Fibroblast of pulmonary artery (primary cell): Measurements from ENCODE around the gene RAC2.

Experiments
- DNase-seq: peaks from one replicate; pipeline ENCODE4 v3.0.0-alpha.2; 2010; ENCODE audit warnings: low read depth
- H3K4me3 ChIP-seq: replicated peaks from 2 replicates; pipeline ENCODE4 v1.5.1; 2011; ENCODE audit warnings: low read depth, mild to moderate bottlenecking, control low read depth, low read length, moderate library complexity
- TF ChIP-seq, protein P1 (sequence below): IDR thresholded peaks from 2 replicates; pipeline ENCODE4 v1.5.1; 2011; ENCODE audit warnings: mild to moderate bottlenecking, control low read depth, low read length, inconsistent platforms; ENCODE audit errors: missing control alignments

Gene RAC2

DNA sequence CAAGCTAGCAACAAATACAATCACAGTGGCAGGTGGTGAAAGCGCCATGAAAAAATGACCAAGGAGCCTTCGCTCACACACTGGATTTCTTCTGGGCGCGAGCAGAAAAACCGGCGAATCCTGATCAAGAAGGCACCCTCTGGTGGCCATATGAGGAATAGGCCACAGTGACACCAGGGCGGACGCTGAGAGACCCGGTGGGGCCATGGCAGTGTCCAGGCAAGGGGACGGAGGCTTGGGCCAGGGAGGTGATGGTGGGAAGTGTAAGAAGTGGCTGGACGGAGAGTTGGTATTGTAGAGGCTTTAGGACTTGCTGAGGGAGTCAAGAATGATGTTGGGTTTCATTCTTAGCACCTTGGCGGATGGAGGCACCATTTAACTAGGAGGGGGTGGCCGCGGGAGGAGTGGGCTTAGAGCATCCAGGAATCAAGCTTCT, 16.9 kb upstream of the RAC2 start:
- no peak overlapping the region for H3K4me3 ChIP-seq
- DNase-seq: peak; percentile 65
- TF ChIP-seq, protein P1, sequence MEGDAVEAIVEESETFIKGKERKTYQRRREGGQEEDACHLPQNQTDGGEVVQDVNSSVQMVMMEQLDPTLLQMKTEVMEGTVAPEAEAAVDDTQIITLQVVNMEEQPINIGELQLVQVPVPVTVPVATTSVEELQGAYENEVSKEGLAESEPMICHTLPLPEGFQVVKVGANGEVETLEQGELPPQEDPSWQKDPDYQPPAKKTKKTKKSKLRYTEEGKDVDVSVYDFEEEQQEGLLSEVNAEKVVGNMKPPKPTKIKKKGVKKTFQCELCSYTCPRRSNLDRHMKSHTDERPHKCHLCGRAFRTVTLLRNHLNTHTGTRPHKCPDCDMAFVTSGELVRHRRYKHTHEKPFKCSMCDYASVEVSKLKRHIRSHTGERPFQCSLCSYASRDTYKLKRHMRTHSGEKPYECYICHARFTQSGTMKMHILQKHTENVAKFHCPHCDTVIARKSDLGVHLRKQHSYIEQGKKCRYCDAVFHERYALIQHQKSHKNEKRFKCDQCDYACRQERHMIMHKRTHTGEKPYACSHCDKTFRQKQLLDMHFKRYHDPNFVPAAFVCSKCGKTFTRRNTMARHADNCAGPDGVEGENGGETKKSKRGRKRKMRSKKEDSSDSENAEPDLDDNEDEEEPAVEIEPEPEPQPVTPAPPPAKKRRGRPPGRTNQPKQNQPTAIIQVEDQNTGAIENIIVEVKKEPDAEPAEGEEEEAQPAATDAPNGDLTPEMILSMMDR: peak; percentile 93

DNA sequence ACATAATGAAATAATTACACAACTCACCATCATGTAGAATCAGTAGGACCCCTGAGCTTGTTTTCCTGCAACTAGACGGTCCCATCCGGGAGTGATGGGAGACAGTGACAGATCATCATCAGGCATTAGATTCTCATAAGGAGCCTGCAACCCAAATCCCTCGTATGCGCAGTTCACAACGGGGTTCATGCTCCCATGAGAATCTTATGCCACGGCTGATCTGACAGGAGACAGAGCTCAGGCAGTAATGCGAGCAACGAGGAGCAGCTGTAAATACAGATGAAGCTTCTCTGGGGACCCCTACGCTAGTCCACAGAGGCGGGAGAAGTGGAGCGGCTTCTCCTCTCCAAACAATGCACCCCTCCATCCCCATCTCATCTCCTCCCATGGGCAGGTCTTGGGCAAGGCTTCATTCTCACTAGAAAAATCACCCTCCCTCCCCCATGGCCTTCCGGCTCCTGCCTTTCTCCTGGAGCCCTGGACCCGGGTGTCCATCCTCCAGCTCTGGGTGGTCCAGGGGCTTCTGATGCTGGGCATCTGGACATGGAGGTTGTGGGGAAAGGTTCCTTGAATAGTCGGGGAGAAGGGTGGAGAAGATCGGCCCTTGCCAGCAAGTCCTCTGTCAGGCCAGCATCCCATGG, 16.2 kb upstream of the RAC2 start:
- TF ChIP-seq, protein P1: no peak
- H3K4me3 ChIP-seq: no peak overlapping the region
- no peak for DNase-seq

DNA sequence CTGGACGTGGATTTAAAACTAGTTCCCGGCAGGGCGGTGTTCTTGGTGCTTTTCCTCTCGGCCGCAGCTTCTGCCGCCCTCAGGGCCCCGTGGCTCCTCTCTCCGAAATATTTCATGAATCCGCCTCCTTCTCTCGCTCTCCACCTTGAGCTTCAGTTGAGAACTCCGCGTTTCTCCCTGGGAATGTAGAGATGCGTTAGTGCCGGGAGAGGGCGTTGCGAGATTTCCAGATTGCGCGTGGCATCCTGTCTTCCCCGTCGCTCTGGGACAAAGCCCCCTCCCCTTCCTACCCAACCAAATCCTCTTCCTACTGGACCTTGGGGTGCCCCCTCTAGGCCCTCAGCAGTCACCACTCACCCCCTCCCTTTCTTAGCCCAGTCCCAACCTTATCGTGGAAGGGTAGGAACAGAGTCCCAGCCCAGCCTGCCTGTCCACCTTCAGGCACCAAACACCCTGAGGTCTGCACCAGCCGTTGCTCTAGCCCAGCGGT, 15.5 kb upstream of the RAC2 start:
- TF ChIP-seq, protein P1: peak; percentile 76
- DNase-seq: peak; percentile 72
- H3K4me3 ChIP-seq: peak overlapping the region; percentile 11

DNA sequence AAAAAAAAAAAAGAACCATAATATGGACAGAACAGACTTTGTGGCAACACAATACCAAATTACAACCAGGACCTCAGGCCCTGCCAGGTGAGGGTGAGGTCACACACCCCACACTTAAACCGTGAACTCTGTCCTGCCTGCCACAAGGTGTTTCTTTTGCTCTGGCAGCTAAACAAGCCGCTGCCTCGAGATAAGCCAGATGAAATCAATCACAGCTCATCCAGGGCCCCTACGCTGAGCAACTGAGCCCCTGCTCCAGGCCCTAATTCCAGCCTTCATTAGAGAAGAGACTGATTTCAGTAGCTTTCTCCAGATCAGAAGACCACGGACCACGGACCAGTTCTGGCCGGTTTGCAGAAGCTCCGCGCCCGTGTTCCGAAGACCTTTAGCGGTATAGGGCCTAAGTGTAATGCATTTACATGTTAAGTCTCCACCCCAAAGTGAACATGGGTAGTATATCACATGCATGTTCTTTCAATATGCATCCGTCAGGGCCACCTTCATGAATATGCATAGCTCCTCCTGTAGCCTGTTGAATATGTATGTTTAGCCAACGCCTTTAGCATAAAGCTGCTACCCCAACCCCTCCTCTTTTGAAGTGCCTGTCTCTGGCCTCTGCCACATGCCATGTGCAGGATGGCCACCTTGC, 14.8 kb upstream of the RAC2 start:
- DNase-seq: no peak
- TF ChIP-seq, protein P1: no peak
- H3K4me3 ChIP-seq: no peak overlapping the region

DNA sequence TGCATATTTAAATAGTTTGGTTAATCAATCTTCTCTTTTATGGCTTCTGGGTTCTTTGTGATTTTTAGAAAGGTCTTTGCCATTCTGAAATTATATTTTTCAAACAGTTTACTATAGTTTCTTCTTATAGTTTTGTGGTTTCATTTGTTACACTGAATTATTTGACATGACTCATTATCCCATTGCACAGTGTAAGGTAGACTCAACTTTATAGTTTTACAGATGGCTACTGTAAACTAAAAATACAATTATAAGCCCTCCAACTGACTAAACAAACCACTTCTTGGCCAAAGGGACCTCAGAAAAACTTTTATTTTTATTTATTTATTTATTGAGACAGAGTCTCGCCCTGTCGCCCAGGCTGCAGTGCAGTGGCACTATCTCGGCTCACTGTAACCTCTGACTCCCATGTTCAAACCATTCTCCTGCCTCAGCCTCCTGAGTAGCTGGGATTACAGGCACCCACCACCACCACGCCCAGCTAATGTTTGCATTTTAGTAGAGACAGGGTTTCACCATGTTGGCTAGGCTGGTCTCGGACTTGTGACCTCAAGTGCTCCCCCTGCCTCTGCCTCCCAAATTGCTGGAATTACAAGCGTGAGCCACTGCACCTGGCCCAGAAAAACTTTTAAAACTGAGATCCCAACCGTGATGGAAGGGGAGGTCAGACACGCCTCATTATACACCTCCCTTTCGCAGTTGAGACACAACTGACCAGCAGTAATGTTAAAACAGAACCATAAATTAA, 14.1 kb upstream of the RAC2 start:
- no peak for DNase-seq
- TF ChIP-seq, protein P1: no peak
- H3K4me3 ChIP-seq: no peak overlapping the region

DNA sequence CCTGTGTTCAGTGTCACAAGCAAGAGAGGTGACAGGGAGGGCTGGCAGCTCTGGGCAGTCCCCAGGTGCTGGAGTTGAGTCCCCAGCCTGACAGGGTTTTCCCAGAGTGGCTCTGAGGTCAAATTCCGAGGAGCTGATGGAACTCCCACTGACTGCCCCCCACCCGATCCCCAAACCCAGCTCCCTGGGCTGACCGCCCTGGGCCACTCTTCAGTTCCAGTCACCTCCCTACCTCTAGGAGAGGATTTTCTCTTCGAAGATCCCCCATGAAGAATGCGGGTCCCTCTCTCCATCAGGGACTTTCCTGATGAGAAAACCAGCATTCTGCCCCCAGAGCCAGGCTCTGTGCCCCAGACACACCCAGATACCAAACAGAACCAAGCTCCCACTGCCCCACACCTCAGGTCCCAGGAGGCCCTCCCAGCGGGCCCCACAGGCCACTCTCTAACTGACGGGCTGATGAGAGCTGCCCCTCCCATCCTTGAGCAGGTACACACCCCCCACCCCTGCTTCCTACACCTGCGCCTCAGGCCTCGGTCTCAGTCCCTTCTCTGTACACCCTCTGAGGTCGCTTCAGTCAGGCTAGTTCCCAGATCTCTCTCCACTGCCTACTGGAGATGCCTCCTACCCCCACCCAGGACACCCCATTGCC, 12.1 kb upstream of the RAC2 start:
- no peak overlapping the region for H3K4me3 ChIP-seq
- TF ChIP-seq, protein P1: no peak
- no peak for DNase-seq
